Osteocyte (in vitro differentiated cells): ENCODE results near the gene ACP4. TPM values are rescaled to one million over a fixed set of nuclear protein-coding genes. Genes with fewer than 3 reads are reported as not detected.
A peak's percentile ranks its signal among the peaks of the same experiment; 100 is the strongest.

Source experiments
- DNase-seq: peaks from one replicate; pipeline ENCODE4 v3.0.0; 2021; ENCODE audit warnings: mixed read lengths; ENCODE audit not compliant: unreplicated experiment; ENCODE audit errors: extremely low spot score
- H3K27ac Mint-ChIP-seq: one replicate; pipeline ENCODE4 v1.8.0; 2021; ENCODE audit warnings: mild to moderate bottlenecking, mixed read lengths; ENCODE audit not compliant: unreplicated experiment
- H3K27me3 Mint-ChIP-seq: one replicate; pipeline ENCODE4 v1.8.0; 2021; ENCODE audit warnings: mixed read lengths; ENCODE audit not compliant: unreplicated experiment
- H3K36me3 Mint-ChIP-seq: one replicate; pipeline ENCODE4 v1.8.0; 2021; ENCODE audit warnings: mixed read lengths; ENCODE audit not compliant: unreplicated experiment
- H3K4me1 Mint-ChIP-seq: one replicate; pipeline ENCODE4 v1.8.0; 2021; ENCODE audit warnings: mixed read lengths; ENCODE audit not compliant: unreplicated experiment
- H3K4me3 Mint-ChIP-seq: one replicate; pipeline ENCODE4 v1.8.0; 2021; ENCODE audit warnings: mild to moderate bottlenecking, moderate library complexity, mixed read lengths; ENCODE audit not compliant: unreplicated experiment
- H3K9me3 Mint-ChIP-seq: one replicate; pipeline ENCODE4 v1.8.0; 2021; ENCODE audit warnings: mixed read lengths; ENCODE audit not compliant: unreplicated experiment
- total RNA-seq: library from RNA; stranded (reverse); gene quantifications from 2 replicates; pipeline ENCODE4 v1.2.1, GENCODE V29; 2021
- TF ChIP-seq, protein P1 (sequence below): fragments of 200-600 bp; sonication (generic); IDR thresholded peaks from 2 replicates; pipeline ENCODE4 v1.5.0; 2021; ENCODE audit warnings: antibody characterized with exemption, mild to moderate bottlenecking, moderate library complexity

ACP4 gene
- total RNA-seq, 1 donor from 2014 or later: not detected

DNA sequence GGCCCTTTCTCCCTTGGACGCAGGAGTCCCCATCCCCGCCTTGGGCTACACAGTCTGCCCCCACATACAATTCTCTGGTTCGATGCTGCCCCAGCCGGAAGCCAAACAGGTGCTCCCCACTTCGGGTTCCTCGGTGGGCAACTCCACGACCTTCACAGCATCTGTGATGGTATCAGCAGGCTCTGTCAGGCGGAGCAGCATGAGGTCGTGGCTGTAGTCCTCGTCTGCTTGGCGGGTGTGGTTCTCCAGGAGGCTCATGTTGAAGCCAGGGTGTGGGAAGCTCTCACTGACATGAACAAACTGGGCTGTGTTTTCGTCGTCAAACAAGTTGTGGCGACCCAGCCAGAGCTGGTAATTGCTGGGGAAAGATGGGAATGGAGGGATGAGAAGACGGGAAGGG lies 29.9 kb downstream of the ACP4 start:
- H3K36me3 Mint-ChIP-seq: no peaks in the 10 kb centered on the region
- DNase-seq: no peak
- no peak overlapping the region for H3K27ac Mint-ChIP-seq
- H3K4me3 Mint-ChIP-seq: no peak overlapping the region
- peaks cover 21% of the 10 kb centered on the region for H3K4me1 Mint-ChIP-seq
- no peaks in the 10 kb centered on the region for H3K9me3 Mint-ChIP-seq
- H3K27me3 Mint-ChIP-seq: peaks cover 50% of the 10 kb centered on the region
- TF ChIP-seq, protein P1, sequence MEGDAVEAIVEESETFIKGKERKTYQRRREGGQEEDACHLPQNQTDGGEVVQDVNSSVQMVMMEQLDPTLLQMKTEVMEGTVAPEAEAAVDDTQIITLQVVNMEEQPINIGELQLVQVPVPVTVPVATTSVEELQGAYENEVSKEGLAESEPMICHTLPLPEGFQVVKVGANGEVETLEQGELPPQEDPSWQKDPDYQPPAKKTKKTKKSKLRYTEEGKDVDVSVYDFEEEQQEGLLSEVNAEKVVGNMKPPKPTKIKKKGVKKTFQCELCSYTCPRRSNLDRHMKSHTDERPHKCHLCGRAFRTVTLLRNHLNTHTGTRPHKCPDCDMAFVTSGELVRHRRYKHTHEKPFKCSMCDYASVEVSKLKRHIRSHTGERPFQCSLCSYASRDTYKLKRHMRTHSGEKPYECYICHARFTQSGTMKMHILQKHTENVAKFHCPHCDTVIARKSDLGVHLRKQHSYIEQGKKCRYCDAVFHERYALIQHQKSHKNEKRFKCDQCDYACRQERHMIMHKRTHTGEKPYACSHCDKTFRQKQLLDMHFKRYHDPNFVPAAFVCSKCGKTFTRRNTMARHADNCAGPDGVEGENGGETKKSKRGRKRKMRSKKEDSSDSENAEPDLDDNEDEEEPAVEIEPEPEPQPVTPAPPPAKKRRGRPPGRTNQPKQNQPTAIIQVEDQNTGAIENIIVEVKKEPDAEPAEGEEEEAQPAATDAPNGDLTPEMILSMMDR: no peak

DNA sequence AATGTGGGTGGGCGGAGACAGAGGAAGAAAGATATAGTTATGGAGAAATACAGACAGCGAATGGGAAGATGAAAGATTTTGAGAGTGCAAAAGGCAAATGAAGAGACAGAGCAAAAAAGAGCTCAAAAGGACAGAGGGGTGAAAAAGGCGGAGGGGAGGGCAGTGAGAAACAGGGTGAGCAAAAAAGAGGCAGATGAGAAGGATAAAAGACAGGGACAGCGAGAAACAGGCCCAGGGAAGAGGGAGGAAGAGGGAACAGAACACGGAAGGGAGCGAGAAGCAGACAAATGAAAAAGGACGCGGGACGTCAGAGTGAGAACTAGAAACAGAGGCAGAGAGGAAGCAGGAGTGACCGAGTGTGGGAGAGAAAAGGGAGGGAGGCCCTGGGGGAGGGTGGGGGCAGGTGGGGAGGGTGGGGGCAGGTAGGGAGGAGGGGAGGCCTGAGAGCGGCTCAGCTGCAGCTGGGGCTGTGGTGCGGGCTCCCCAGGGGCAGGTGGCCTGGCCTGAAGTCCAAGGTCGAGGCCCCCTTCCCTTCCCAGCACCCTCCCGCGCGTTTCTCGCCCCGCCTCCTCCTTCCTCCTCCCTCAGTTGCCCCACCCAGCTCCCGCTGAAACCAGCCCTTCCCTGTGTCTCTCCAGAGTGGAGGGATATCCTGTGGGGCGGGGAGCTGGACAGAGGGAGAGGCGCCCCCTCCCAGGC lies 30.5 kb downstream of the ACP4 start:
- Mint-ChIP-seq H3K27me3 (peaks cover 50% of the 10 kb centered on the region), H3K9me3 (no peaks in the 10 kb centered on the region), H3K4me1 (peaks cover 21% of the 10 kb centered on the region), H3K4me3 (peak overlapping the region; percentile 8), H3K36me3 (no peaks in the 10 kb centered on the region), H3K27ac (no peak overlapping the region)
- DNase-seq: no peak
- TF ChIP-seq, protein P1: no peak

DNA sequence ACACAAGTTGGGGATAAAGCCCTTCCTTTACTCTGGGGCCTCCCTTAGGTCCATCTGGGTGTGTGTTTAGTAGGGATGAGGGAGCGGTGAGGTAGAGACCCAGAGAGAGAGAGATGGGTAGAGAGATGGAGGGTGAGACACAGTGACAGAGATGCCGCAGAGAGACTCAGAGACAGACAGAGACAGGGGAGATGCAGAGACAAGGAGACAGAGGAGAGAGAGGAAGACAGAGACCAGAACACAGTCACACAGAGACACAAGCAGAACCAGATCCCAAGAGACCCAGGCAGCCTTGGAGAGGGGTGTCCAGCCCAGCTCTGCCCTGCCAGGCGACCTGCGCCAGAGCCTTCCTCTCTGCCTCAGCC lies 31.0 kb downstream of the ACP4 start:
- peaks cover 21% of the 10 kb centered on the region for H3K4me1 Mint-ChIP-seq
- H3K9me3 Mint-ChIP-seq: no peaks in the 10 kb centered on the region
- TF ChIP-seq, protein P1: no peak
- H3K27ac Mint-ChIP-seq: no peak overlapping the region
- DNase-seq: no peak
- H3K4me3 Mint-ChIP-seq: no peak overlapping the region
- H3K36me3 Mint-ChIP-seq: no peaks in the 10 kb centered on the region
- peaks cover 46% of the 10 kb centered on the region for H3K27me3 Mint-ChIP-seq

DNA sequence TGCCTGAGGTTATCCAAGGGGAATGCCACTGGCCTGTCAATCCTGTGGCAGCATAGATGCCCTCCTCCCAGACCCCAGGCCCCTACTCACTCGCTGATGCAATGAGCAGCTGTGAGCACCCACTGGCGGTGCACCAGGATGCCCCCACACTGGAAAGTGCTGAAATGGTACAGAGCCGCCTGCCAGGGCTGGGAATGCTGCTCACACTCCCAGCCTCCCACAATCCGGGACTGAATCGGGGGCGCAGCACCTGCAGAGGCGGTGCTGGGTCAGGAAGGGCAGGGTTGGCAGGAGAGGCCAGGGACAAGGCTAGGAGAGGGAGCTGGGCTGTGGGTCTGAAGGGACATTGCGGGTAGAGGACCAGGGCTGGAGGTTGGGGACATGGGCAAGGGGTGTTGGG lies 31.4 kb downstream of the ACP4 start:
- H3K4me3 Mint-ChIP-seq: no peak overlapping the region
- no peaks in the 10 kb centered on the region for H3K36me3 Mint-ChIP-seq
- TF ChIP-seq, protein P1: no peak
- H3K9me3 Mint-ChIP-seq: no peaks in the 10 kb centered on the region
- no peak for DNase-seq
- peaks cover 44% of the 10 kb centered on the region for H3K27me3 Mint-ChIP-seq
- H3K27ac Mint-ChIP-seq: no peak overlapping the region
- peaks cover 21% of the 10 kb centered on the region for H3K4me1 Mint-ChIP-seq

DNA sequence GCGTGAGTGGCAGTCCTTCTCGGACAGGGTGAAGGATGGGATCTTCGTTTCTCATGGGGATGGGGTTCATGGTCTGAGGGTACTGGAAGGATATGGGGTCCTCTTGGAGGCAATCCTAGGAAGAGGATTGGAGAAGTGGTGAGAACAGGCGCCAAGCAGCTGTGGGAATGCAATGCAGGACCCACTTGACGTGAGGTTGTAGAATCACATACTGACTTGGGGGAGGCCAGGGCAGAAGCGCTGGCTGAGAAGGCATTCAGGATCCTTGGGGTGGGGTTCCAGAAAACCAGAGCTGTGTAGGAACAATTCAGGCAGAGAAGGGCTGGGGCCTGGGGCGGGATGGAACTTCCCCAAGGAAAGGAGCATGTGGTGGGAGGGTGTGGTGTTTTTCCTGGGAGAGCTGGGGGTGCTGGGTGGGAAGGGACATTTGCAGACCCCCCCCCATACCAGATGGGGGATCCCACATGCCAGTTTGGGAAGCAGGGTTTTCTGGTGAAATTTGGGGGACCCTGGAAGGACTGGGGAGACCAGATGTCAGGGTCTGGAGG lies 32.5 kb downstream of the ACP4 start:
- TF ChIP-seq, protein P1: no peak
- H3K4me3 Mint-ChIP-seq: no peak overlapping the region
- no peaks in the 10 kb centered on the region for H3K36me3 Mint-ChIP-seq
- no peak overlapping the region for H3K27ac Mint-ChIP-seq
- no peaks in the 10 kb centered on the region for H3K9me3 Mint-ChIP-seq
- peaks cover 19% of the 10 kb centered on the region for H3K4me1 Mint-ChIP-seq
- no peak for DNase-seq
- H3K27me3 Mint-ChIP-seq: peaks cover 37% of the 10 kb centered on the region
